Measurements from ENCODE around the gene PPP1R9A.

DNA sequence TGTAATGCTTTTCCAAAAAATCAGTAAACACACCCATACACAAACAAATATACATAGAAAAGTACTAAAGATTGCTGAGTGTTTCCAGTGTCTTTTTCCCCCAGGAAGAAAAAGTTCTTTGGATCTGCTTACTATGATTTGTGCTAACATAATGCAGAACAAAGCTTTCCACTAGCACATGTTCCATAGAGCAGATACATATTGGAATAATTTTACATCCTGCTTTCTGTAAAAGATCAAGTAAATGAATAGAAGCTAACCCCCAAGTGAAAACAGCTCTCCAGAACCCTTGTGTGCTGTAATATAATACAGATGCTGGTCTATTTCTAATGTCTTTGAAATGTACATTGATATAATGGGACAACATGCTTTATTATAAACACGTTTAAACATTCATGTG is 291.5 kb downstream of the PPP1R9A start:
- TF ChIP-seq, protein P1, sequence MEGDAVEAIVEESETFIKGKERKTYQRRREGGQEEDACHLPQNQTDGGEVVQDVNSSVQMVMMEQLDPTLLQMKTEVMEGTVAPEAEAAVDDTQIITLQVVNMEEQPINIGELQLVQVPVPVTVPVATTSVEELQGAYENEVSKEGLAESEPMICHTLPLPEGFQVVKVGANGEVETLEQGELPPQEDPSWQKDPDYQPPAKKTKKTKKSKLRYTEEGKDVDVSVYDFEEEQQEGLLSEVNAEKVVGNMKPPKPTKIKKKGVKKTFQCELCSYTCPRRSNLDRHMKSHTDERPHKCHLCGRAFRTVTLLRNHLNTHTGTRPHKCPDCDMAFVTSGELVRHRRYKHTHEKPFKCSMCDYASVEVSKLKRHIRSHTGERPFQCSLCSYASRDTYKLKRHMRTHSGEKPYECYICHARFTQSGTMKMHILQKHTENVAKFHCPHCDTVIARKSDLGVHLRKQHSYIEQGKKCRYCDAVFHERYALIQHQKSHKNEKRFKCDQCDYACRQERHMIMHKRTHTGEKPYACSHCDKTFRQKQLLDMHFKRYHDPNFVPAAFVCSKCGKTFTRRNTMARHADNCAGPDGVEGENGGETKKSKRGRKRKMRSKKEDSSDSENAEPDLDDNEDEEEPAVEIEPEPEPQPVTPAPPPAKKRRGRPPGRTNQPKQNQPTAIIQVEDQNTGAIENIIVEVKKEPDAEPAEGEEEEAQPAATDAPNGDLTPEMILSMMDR (conservative IDR thresholded peaks at IDR 0.05), result no peak
- TF ChIP-seq ZFX (IDR thresholded peaks at IDR 0.05), result no peak
